Measurements from ENCODE around the gene SOCS3.

DNA sequence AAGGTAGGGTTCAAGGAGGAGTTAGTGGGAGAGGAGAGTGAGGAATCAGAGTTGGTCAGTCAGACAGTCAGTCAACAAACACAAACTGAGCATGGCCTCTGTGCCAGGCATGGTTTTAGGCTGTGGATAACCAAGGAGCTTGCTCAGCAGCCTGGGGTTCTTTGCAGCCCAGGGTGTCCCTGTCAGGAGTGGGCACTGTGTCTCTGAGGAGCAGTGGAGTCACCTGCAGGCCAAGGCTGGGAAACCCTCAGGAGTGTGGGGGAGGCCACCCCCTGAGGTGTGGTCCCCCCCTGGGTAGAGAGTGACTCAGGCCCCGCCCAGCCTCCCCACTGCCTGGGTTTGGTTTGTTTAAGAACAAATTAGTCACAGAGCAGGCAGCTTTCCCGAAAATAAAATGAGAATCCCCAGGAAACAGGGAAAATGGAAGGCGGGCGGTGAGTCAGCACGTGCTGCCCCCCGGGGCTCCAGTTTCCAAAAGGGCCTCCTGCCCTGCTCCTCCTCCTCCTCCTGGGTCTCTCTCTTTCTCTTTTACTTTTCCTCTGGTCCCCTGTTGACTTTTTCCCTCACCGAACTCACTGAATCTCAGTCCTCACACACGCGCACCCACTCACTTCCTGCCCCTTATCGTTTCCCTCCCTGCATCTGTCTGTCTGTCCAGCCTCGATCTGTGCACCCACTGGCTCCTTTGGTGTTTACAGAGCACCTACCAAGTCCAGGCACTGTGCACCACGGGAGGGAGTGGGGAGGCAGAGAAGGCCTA lies 44.3 kb downstream of the SOCS3 start:
- TF ChIP-seq CTCF (IDR thresholded peaks at IDR 0.05), result peak in 1 of 6 experiments; percentile 27
- TF ChIP-seq POLR2A (IDR thresholded peaks at IDR 0.05), result no peak
- TF ChIP-seq POLR2AphosphoS5 (IDR thresholded peaks at IDR 0.05), result peak; percentile 50 to 84
